Measurements from ENCODE around the gene LNP1.
"Not testable (repeated sequence)": the region's sequence is repeated elsewhere in the genome, so short reads cannot be mapped to it uniquely, and the experiment has no call there.

LNP1 gene

DNA sequence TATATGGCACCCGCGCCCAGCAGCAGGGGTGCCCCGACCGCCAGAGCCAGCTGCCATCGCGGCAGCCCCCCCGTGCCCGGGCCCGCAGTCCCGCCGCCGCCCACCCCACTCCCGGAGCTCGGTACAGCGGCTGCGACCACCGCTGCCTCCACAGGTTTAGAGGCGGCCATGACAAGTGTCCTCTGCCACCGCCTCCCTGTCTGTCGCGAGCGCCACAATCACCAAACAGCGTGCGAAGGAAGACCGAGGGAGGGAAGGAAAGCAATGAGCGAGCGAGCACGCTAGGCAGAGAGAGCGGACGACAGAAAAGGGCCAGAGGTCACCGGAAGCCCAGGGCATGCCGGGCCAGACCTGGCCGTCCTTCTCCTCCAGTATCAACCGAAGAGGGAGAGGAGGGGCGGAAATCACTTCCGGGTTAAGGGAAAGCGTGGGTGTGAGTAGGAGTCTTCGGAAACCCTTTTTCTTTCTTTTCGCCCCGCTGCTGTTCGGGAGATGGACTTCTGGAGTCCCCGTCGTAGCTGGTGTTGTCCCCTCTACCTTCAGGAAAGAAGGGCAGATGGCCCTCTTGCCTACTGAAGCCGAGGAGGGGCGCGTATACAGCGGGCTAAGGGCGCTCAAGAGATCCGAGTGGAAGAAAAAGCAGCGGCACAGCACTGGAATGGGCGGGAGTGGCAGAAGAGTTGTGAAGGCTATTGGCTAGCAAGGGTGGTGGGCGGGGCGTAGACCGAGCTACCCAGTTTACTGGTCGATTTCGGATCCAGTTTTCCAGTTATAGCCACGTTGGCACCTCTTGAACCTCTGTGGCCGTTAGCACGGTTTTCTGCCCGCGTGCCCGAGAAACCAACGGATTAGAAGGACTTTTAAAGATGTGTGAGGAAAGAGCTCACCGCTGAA lies at the start of gene LNP1, which contains the start of gene TOMM70:
Gene LNP1, plus strand, starts transcription at position 760 of the 894 bp plus-strand sequence. CDS start 28,191 bp downstream, outside the sequence.
Gene TOMM70, minus strand, starts transcription at position 310 of the 894 bp plus-strand sequence. Its CDS starts 140 bp downstream, at position 170.
- DNase-seq (ENCODE audit: low spot score) = peak; percentile 71

- DNase-seq (ENCODE audit: low spot score) = not testable (repeated sequence)
These were observed 49.6 kb upstream of the LNP1 start for GRCh38 chr3:100351770-100352169.

- no peak for DNase-seq (ENCODE audit: low spot score)
These were observed 48.8 kb upstream of the LNP1 start for GRCh38 chr3:100352296-100353231.

GRCh38 chr3:100354850-100355249 lies 46.5 kb upstream of the LNP1 start:
- DNase-seq (ENCODE audit: low spot score) = no peak

GRCh38 chr3:100358413-100358812 lies 42.9 kb upstream of the LNP1 start:
- no peak for DNase-seq (ENCODE audit: low spot score)

DNA sequence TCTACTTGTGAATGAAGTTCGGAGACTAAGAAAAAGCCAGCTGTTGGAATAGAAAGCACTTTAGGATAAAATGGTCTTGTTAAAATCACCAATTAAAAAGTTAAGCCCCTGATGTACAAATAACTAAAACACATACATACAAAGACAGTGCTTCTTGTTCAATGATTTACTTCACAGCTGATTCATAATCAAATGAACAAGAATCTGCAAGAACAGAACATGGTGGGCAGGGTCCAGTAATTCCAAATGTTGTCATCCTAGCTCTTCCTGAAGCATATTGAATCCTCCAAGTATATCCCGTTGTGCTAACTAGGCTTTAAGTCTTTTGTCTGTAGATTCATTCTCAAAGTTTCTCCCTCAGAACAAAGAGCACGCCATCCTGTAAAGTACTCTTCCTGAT lies 42.3 kb upstream of the LNP1 start:
- DNase-seq (ENCODE audit: low spot score) = no peak

- no peak for DNase-seq (ENCODE audit: low spot score)
These were observed 40.4 kb upstream of the LNP1 start for GRCh38 chr3:100360757-100361496.

DNA sequence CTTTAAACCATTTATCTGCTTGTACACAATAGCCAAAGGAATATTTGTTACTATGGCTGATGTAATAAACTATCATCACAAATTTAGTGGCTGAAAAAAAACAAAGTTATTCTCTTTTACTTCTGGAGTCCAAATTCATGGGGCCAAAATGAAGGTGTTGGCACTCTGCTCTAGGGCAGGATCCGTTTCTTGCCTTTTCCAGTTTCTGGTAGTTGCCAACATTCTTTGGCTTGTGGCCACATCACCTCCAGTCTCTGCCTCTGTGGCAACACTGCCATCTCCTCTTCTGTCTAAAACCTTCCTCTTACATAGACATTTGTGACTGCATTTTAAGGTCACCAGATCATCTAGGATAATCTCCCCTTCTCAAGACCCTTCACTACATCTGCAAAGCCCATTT lies 39.4 kb upstream of the LNP1 start:
- DNase-seq (ENCODE audit: low spot score) = no peak

GRCh38 chr3:100364421-100364820 lies 36.9 kb upstream of the LNP1 start:
- DNase-seq (ENCODE audit: low spot score) = no peak

DNA sequence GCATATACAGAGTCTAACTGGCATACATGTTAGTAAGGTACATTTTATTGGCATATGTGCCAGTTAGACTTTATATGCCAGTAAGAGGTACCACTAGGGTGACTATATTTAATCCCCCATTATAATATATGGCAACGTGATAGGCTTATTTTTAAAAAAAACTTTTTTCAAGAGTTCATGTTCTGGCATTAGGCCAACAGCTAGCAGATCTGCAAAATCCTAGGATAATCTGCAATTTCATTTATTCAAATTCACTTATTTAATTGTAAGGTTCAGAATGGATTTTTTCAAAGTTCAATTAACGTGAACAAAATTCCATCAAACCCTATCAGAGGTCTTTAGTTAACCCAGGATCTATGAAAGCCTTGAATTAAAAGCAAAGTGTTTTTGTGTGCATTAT lies 34.9 kb upstream of the LNP1 start:
- no peak for DNase-seq (ENCODE audit: low spot score)

GRCh38 chr3:100368441-100368840 lies 32.9 kb upstream of the LNP1 start:
- DNase-seq (ENCODE audit: low spot score) = no peak

DNA sequence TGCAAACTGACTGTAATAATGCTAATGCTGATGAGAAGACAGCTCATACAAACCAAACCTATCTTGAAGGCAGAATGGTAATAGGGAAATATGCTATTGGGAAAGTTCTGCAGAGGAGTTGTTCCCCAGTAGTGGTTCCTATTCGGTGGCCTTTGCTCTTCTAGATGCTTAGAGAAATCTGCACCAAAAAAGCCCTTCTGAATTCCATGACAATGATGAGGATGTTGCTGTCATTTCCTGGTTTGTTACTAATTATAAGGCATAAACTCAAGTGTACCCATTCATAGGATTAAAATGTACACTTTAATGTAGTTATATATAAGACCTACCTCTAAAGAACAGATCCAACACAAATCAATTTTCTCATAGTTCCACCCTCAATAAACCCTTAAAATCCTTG lies 30.6 kb upstream of the LNP1 start:
- DNase-seq (ENCODE audit: low spot score) = no peak

DNA sequence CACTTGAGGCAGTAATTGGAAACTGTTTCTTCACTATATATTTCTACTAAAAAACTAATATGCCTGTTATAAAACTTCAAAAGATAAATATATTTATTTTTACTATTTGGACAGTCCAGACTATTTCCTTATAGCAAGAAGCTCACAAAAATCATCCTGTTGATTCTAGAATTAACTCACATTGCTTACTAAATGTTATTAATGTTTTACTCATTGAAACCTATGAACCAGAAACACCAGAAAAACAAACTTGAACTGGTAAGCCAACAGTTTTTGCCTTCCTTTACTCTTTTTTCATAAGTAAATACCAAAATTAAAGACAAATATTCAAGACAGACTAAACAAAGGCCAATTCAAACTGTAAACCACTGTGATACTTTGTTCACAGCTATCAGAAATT lies 26.8 kb upstream of the LNP1 start:
- DNase-seq (ENCODE audit: low spot score) = no peak

- DNase-seq (ENCODE audit: low spot score) = no peak
These were observed 25.0 kb upstream of the LNP1 start for GRCh38 chr3:100376301-100376700.

- DNase-seq (ENCODE audit: low spot score) = no peak
These were observed 16.4 kb upstream of the LNP1 start for GRCh38 chr3:100384733-100385525.

- DNase-seq (ENCODE audit: low spot score) = no peak
These were observed 14.8 kb upstream of the LNP1 start for GRCh38 chr3:100386437-100387074.

DNA sequence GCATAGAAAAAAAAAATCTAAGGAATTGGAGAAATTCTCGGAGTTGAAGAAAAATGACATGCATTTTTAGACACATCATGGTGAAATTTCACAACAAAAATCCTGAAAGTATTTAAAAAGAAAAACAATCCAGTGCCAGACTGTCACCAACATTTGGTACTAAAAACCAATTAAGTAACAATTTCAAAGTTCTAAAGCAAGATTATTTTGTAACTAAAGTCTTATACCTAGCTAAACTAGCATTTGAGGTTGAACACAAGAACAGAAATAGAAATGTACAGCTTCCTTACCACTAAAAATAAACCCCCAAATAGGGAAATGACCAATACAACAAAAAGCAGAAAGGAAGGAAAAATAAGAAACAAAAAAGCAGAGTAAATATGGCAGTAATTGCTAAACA lies 12.3 kb upstream of the LNP1 start:
- DNase-seq (ENCODE audit: low spot score) = no peak

DNA sequence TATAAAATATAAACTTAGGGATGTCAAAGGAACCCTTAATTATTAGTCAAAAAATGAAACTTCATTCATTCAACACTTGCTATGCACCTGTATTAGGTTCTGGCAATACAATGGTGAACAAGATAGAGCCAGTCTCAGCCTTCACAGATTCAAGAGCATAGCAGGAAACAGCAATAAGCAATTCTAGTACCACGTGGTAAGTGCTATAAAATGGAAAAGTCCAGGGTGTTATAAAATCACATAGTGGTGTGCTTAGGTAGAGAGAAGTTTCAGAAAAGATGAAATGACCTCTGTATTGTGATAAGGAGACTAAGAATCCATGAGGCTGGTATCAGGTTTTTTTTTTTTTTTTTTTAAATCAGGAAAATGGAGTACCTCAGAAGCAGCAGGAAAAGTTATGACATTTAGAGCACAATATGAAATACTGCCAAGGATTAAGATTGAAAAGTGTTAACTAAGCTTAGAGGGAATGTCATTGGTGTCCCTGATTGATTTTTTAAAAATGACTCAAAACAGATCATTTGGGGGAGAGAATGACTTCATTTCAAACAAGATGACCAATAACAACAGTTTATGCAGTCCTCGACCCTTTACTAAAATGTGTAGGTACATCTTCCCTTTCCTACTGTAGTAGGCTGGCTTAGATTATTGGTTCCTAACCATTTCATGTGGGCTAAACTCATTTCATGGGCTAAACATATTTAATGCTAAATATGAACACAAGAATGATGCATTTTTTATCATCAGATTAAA lies 5.5 kb upstream of the LNP1 start:
- no peak for DNase-seq (ENCODE audit: low spot score)

DNA sequence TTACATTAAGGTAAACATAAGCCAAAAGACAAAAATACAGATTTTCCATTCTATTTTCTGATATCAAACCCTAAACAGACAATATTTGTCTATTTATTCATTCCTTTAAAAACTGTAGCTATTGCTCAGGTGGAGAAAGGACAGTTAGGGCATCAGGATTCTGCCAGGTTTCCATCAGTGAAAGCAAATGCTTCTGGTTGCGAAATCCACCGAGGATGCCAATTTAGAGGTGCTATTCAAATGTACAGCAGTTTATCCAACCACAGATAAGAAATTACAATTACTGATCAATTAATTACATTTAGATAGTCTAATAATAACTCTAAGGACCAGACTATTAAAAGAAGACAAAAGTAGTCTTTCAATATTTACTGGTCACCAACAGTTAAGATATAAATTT lies 4.4 kb upstream of the LNP1 start:
- no peak for DNase-seq (ENCODE audit: low spot score)
